ENCODE data around the gene NDUFAF5. TPM values are rescaled to one million over a fixed set of nuclear protein-coding genes. Genes with fewer than 3 reads are reported as not detected.
A peak's percentile ranks its signal among the peaks of the same experiment; 100 is the strongest.

NDUFAF5 gene
- total RNA-seq, 1 donor from 2014 or later: 14.1 TPM

GRCh38 chr20:13821876-13822275, 37.0 kb downstream of the NDUFAF5 start:
- no peaks in the 10 kb centered on the region for H3K9me3 ChIP-seq
- peaks cover 18% of the 10 kb centered on the region for H3K36me3 ChIP-seq
- H3K27ac ChIP-seq: no peak overlapping the region
- H3K4me1 ChIP-seq: peaks cover 6% of the 10 kb centered on the region
- intact Hi-C loops (cut with DNase I): no loop called here
- DNase-seq (no peak), ATAC-seq (peak; percentile 79 to 81)
- H3K27me3 ChIP-seq (ENCODE audit: low read depth): no peaks in the 10 kb centered on the region
- TF ChIP-seq CTCF (IDR thresholded peaks at IDR 0.05): no peak
- H3K4me3 ChIP-seq: no peak overlapping the region

GRCh38 chr20:13822459-13822858, 37.6 kb downstream of the NDUFAF5 start:
- peaks cover 12% of the 10 kb centered on the region for H3K36me3 ChIP-seq
- H3K27ac ChIP-seq: no peak overlapping the region
- no peaks in the 10 kb centered on the region for H3K9me3 ChIP-seq
- no peak for ATAC-seq
- intact Hi-C loops (cut with DNase I): no loop called here
- TF ChIP-seq CTCF (IDR thresholded peaks at IDR 0.05): no peak
- no peak overlapping the region for H3K4me3 ChIP-seq
- peaks cover 6% of the 10 kb centered on the region for H3K4me1 ChIP-seq
- DNase-seq: no peak
- H3K27me3 ChIP-seq (ENCODE audit: low read depth): no peaks in the 10 kb centered on the region

GRCh38 chr20:13824459-13824858, 39.6 kb downstream of the NDUFAF5 start:
- no peak for ATAC-seq
- H3K27me3 ChIP-seq (ENCODE audit: low read depth): no peaks in the 10 kb centered on the region
- intact Hi-C loops (cut with DNase I): no loop called here
- H3K4me3 ChIP-seq: no peak overlapping the region
- no peaks in the 10 kb centered on the region for H3K9me3 ChIP-seq
- no peak overlapping the region for H3K27ac ChIP-seq
- no peak for DNase-seq
- H3K4me1 ChIP-seq: peaks cover 6% of the 10 kb centered on the region
- TF ChIP-seq CTCF (IDR thresholded peaks at IDR 0.05): no peak
- H3K36me3 ChIP-seq: no peaks in the 10 kb centered on the region

GRCh38 chr20:13825465-13825864, 40.6 kb downstream of the NDUFAF5 start:
- Histone ChIP-seq H3K4me3 (no peak overlapping the region), H3K4me1 (peaks cover 6% of the 10 kb centered on the region), H3K27me3 (ENCODE audit: low read depth) (no peaks in the 10 kb centered on the region), H3K27ac (no peak overlapping the region), H3K9me3 (no peaks in the 10 kb centered on the region), H3K36me3 (no peaks in the 10 kb centered on the region)
- ATAC-seq (no peak), DNase-seq (no peak)
- intact Hi-C loops (cut with DNase I): no loop called here
- TF ChIP-seq CTCF (IDR thresholded peaks at IDR 0.05): no peak

GRCh38 chr20:13831476-13831875, 46.6 kb downstream of the NDUFAF5 start:
- Histone ChIP-seq H3K4me3 (no peak overlapping the region), H3K9me3 (no peaks in the 10 kb centered on the region), H3K27ac (no peak overlapping the region), H3K36me3 (no peaks in the 10 kb centered on the region), H3K4me1 (no peaks in the 10 kb centered on the region), H3K27me3 (ENCODE audit: low read depth) (no peaks in the 10 kb centered on the region)
- no peak for DNase-seq
- ATAC-seq: no peak
- no peak for TF ChIP-seq CTCF (IDR thresholded peaks at IDR 0.05)
- intact Hi-C loops (cut with DNase I): no loop called here

GRCh38 chr20:13838664-13839063, 53.8 kb downstream of the NDUFAF5 start:
- no peaks in the 10 kb centered on the region for H3K4me1 ChIP-seq
- intact Hi-C loops (cut with DNase I): no loop called here
- no peaks in the 10 kb centered on the region for H3K27me3 ChIP-seq (ENCODE audit: low read depth)
- no peaks in the 10 kb centered on the region for H3K36me3 ChIP-seq
- H3K27ac ChIP-seq: no peak overlapping the region
- no peak overlapping the region for H3K4me3 ChIP-seq
- no peak for ATAC-seq
- H3K9me3 ChIP-seq: no peaks in the 10 kb centered on the region
- DNase-seq: no peak
- TF ChIP-seq CTCF (IDR thresholded peaks at IDR 0.05): no peak
